ENCODE measurements around the gene SMPX.

Gene SMPX

DNA sequence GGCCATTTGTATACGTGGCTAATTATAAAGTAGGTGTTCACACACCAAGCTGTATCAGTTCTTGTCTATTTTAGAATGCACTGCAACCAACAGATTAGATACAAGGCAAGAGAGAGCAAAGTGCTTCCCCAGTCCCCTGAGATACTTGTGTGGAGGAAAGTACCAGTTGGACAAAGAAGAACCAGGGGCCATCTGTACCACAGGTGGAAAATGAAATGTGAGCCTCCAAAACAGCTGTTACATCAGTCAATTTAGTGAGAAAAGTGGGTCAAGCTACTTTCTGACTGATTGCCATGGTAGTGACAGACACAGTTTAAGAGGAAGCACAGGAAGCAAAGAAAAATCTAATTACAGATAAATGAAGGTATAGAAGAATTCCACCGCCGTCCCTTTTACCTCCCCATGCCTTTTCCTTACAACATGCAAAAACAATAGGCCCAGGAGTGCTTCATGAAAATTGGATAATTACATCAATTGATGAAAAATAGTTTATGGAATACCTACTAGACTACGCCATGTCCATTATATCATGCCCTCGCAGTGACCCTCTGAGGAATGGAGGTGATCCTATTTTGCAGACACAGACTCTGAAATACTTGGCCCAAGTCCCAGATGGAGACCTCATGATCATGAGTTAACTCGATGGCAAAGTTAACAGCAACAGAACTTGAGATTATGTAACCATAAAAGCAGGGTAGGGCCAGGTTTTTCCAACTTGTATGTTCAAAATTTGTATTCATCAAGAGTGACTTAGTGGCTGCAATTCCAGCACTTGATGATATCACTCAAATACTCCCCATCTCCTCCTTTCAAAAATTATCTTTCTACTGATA, 15.8 kb downstream of the SMPX start:
- no peak for DNase-seq

DNA sequence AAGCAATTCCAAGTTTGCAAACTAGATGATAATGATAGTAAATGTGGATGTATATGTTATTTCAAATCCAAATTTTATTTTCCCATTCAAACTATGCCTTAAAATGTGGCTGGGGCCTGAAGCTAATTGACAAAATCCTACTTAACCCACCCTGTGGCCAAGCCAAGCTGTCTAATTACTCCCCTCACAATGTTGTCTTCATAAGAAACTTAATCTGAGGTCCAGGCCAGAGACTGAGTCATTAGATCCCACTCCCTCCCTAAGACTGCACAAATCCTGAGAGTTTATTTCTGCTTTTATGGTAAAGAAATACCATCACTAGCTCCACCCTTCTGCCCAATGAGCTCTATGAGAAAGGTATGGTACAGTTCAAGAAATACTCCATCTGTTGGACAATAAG, 16.6 kb downstream of the SMPX start:
- DNase-seq, result no peak

DNA sequence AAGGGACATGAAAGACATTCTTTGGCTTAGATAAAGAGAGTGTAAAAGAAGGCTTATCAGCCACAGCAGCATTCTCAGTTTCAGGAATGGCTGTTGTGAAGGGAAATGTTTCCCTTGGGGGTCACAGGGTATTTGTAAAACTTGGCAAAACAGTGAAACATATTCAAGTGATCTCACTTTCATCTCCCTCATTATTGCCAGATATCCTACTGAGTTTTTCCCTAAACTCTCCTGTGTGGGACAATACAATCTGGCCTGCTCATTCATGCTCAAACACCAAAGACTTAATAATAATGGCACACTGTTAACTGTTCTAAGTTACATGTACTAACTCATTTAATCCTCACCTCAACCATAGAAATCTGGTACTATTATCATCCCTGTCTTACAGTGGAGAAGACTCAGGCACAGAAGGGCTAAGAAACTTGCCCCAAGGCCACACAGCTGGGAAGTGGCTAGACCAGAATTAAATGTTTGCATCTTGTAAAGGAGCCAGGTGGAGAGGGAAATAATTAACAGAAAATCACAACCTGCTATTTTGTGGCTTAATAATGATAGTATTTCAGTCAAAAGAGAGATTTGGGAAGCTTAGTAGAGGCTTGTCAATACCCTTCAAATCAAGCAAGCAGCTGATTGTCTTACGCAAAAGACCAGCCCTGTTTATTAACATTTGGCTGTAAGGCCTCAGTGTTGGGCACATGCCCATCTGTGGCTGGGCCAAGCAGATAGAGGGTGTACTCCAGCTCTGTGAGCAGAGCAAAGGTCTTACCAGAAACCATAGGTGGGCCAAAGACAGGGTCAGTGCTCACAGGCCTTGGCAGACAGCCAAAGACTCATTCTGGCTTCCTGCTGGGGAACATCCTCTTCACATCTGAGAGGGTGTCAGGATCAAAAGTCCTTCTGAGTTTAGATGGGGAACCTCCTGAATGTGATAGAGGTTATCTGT, 17.3 kb downstream of the SMPX start:
- DNase-seq, result no peak

DNA sequence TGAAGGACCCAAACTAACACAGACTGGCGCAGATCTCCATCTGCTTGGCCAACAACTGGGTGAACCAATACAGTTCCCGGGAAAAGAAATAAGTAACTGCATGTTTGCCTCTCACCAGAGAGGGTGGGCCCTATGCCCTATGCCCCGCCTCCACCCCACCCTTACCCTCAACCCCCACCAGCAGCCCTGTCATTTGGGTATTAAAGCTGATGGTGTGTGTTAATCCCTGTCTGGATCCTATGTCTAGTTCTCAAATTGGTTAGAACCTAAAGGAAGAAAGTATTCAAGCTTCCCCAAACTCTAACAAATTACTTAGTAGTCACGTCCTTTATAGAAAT, 19.0 kb downstream of the SMPX start:
- no peak for DNase-seq

DNA sequence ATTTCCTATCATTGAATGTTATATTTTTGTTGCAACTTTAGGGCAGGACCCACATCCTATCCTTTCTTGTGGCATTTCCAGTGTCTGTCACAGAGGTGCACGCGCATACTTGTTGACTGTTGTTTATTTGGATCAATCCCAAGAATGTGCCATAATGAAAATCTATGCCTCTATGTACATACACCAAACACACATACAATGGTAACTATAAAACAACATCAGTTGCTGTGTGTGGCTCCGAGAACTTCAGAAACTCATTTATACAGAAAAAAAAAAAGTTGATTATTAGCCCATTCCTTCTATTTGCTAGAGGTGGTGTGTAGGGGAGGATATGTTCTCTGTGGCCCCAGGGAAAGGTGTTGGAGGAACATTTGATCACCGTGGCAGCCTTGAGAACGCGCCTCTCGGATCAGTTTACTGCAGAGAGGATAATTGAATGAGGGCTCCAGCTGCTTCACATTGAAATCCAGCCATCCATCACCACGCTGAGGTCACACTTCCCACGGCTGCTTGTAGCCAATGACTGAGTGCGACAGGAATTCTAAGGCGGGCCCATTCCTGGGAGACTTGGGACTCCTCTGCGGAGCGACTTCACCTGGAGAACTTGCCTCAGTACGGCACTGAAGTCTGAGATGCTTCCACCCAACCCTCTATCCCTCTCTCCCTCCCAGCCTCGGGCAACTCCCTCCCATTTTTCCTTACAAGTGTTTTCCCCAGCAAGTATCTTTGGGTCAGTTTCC, 19.5 kb downstream of the SMPX start:
- DNase-seq, result no peak

DNA sequence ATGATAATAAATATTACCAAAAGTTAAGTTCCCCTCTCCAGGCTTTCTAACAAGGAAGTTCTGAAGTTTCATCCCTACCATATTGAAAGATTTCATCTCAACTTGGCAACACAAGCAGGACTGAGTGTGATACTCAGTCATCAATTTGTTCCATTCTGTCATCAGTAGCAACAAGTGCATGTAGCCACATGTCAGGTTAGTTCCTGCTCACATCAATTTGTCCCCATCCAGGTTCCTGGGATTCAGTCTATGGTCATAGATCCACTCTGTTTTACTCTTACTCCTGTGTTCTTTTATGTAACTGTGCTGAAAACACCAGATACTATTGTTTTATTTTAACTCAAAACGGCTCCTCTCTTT, 22.2 kb downstream of the SMPX start:
- no peak for DNase-seq

DNA sequence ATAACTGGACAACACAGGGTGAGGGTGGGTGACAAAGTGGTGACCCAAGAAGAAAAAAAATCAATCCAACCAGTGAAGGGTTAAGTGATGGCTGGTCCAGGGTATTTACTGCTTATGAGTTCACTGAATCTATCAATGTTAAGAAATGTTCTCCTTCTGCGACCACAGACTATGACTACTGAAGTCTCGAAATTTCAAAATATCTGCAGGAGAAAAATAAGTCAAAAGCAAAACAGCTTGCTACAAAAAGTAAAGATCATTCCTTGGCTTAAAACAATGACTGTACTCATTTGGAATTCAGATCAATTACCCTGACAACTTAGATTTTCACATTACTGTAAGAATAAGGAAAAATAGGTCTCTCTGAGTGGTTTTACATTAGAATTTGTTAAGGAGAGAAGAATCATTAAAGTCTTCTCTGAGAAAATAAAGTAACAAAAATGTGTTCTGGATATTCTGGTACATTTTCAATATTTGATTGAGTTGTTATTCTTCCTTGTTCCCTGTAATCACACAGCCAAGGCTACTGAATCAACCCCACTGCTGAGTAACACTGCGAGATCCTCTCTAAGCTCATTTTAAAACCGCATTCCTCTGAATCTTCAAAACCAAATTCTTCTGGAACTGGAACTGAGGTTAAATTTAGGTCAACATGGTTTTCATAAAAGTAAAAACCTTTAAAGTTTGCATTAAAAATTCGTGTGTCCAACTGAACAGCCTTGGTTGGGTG, 22.7 kb downstream of the SMPX start:
- no peak for DNase-seq

DNA sequence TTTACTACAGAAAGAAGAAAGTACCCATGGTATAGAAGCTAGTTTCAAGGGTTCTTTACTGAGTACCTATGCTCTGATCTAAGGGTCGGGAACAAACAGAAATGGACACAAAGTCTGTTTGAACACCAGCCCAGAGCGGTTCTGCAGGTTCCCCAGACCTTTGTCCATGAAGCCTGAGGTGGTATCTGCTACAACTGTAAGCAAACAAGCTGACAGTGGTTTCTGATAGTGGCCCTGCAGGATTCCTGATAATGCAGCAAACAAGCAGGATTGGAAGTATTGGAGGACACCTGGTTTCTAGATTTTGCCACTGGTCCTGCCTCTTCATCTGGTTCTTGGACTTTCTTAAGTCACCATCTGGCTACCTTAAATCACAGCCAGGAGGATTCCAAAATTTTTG, 23.7 kb downstream of the SMPX start:
- DNase-seq, result no peak

DNA sequence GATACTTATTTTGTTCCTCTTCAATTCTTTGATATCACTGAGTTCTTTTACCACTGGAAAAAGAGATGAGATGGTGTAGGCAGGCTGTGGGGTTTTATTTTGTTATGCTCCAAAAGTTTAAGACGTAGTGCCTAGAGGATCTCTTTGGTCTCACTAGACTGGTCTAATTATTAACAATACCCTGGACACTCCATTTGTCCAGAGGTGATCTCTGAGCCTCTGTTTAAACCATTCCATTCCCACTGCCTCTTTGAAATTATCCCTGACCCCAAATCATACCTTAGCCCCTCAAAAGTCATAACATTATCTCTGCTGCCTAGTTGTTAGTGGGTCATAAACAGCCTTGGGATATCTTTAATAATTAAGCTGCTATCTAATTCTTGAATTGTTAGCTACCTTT, 24.2 kb downstream of the SMPX start:
- no peak for DNase-seq

DNA sequence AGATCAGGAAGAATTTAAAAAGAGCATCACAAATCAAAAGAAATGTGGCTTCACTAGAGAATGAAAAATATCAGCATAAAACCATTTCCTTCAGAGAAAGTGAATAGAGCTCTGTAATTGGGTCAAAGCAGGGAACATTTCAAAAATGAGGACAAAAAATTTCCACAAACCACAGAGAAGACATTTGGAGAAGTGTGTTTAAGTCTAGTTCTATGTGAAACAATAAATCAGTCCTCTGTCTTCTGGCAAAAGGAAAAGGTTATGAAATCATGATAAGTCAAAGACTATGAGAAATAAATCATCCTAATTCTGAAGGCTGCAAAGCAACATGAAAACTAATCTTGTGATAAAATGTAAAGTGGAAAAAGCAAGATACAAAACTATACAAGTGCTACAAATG, 27.9 kb downstream of the SMPX start:
- DNase-seq, result no peak

DNA sequence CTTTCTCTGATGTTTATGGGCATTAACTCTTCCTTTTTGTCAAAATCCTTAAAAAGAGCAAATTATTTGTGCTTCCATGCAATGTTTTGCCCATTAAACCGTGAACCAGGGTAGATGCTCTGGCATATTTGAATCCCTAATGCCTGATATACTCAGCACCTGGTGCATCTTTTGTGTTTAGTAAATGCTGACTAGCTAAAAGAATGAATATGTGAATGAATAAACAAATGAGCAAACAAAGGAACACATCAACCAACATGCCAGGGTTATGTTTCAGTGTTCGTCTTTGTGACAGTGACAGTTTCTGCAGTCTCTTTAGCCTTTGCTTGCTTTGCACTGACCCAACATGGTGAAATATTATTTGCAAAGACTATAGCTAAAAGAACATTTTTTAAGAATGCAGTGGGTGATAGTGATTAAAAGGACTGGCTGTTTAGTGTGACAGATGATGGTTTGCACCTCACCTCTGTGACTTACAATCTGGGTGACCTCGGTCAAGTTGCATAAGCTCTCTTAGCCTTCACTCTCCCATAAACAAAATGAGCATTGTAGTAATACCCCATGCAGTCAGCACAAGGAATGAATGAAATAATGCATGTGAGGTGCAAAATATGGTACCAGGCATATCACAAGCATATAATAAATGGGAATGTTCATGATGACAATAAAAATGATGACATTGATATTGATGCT, 29.5 kb downstream of the SMPX start:
- DNase-seq, result no peak

DNA sequence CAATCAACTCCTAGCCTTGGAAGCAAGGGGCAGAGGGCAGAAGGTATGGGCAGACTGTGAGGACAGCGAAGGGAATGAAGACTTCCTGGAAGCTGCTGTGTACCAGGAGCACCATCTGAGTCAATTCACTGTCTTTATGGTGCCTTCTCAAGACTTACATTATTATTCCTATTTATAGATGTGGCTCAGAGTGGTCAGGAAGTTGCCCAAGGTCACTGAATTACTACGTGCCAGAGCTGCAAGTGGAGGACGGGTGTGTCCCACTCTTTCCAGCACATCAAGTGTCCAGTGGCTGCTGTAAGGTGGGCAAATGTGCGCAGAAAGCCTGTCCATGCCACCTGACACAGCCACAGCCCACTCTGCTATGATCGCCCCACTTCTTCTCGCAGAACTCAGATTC, 32.0 kb downstream of the SMPX start:
- no peak for DNase-seq

DNA sequence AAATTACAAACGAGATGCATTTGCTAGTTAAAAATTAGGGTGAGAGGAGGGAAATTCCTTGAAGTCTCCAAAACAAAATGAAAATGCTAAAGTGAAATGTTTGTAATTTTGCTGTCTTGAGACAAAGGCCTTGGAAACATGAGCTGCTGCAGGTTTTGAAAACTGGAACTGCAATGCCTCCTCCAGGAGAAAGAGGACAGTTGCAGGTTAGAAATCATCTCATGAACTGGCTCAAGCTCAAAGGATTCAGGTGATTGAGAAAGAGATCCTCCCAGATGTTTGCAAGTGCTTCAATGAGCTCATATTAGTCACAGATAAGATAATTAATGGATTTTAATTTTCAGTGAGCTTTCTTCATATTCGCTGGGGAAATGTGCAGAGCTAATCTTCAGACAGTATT, 32.4 kb downstream of the SMPX start:
- no peak for DNase-seq

DNA sequence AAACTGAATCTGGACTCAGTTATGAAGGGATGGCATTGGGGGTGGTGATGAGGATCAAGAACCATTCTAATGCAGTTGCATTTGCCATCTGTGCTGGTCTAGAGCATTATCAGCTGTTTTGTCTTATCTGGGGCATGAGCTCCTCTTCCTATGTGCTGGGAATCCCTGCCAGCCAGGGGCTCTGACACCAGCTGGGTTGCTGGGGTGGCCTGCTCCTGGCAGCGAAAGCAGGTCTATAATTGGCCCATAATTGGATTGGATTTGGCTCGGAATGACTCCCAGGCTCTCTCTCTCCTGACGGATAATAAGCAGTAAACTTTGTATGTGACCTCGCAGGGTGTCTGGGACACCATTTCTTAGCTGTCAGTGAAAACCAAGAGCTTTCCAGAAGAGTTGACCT, 34.1 kb downstream of the SMPX start:
- DNase-seq, result no peak

DNA sequence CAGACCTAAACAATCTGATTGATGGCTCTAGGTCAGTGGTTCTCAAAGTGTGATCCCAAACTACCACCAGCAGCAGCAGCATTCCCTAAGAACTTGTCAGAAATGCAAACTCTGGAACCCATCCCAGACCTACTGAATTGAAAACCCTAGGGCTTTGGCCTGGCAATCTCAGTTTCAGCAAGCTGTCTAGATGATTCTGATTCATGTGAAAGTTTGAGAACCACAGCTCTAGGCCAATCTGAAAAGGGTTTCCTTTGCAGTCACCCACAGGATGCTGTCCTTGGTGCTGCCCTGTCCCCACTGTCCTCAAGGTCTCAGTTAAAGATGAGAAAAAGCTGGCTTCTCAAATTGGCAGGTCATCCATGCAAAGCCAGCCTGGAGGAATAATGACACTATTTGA, 34.8 kb downstream of the SMPX start:
- DNase-seq, result no peak

DNA sequence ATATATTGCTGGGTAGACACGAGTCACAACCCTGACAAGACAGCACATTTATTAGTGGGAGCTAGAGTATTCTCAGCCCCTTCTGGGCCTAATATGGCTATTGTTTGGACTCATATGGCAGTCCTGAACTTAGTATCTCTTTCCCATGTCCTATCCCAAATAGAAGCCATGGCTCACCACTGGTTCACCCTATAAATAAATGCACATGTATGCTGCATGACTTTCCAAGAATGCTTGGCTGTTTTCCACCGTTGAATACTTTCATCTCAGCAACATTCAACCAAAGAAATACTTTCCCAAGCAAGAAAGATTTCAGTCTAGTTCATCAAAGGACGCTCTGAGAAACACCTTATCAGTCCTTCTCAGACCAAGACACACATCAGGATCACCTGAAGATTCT, 36.7 kb downstream of the SMPX start:
- DNase-seq, result no peak

DNA sequence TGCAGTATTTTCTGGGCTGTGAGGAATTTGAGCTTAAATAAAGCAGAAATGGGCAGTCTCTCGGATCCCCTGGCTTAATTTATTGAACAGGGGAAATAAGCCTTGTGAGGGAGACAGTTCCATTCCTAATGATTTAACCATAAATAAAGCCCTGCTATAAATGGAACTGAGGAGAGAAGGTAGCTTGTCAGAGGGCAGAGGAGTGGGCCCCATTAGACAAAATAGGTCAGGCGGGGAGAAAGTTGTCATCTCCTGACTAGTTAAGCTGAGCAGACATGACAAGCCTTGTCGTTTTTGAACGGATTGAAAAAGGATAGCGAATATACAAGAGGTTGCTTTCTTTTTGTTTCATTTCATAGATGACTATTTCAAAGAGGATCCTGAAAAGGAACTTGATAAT, 39.3 kb downstream of the SMPX start:
- DNase-seq, result no peak

DNA sequence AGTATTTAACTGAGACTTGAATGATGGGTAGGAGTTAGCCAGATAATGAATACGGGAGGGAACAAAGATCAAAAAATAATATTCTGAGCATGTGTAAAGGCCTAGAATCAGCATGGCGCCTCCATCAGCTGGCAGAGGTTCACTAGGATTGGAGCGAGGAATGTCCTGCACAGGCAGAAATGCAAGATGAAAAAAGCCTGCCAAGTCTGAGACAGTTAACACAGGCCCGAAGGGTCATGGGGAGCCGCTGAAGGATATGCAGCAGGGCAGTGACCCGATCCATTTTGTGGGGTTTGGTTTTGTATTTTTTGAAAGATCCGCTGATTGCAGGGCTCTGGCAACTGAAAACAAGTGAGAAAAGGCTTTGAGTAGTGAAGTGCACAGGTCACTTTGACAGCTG, 40.1 kb downstream of the SMPX start:
- no peak for DNase-seq

DNA sequence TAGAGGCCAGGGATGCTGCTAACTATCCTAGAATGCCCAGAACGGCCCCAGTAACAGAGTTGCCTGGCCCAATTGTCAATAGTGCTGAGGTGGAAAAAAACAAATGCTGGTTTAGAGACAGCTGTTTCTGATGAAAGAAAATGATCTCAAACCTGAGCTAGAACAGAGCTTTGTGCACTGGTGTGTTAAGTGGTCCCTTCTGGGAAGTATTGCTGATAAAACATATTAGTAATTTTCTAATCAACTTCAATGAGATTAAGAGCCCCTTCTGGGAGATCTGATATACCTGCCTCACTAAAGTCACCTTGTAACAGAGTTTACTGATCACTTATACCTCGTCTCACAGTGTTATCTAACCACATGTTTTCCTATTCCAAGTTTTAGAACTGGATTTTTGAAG, 42.1 kb downstream of the SMPX start:
- no peak for DNase-seq

DNA sequence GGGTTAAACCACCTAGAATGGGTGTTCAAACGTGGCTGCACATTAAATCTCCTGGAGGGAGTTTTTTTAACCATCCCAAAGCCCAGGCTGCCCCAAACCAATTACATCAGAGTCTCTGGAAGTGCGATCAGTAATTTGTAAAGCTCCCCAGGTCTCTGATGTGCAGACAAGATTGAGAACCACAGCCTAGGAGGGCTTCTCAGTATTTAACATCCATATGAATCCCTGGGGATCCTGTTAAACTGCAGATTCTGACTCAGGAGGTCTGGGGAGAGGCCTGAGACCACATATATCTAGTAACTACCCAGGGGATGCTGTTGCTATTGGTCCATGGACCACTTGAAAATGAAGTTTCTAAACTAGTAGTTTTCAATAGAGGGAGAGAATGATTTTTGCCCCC, 42.6 kb downstream of the SMPX start:
- DNase-seq, result no peak

DNA sequence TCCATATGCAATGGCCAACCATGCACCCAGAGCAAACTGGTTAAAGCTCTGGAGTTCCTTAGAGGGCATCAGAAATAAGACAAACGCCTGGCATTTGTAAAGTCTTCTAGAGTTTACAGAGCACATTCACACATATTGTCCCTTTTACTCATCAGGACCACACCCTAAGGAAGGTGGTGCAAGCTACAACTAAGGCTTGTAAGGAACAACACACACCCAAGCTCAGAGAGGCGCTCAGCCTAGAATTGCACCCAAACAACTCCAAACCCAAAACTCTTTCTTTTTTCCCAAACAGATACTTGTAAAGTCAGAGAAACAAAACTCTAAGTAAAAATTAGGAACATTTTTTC, 46.1 kb downstream of the SMPX start:
- DNase-seq, result no peak

DNA sequence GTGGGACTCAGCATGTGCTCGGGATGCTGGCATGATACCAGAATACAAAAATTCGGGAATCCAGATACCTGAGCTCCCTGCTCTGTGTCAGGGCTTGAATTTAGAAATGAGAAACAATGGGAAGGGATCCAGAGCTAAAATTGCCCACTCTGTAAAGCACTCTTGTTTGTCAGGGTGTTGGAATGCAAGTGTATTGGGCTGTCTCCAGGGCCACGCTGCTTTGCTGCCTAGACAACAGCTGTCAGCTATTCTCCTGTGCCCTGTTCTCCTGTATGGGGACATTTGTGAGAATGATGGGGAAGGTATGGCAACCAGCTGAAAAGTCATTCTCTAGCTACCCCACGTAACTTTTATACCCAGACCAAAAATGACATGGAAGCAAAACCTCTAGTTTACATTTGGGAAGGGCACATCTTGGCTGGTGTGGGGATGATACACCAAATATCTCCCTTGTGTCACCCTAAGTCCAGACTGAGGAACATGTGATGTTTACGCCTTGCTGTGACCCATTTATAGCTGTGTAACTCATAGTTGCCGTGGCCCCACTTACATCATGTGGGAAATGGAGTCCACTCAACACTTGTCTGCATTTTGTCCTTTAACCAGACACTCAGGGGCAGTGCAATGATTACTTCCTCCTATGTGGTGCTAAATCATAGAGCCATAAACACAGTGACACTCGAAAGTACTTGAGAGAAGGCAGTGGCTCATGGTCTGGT, 46.6 kb downstream of the SMPX start:
- no peak for DNase-seq

Measured in activated T-cell treated with anti-CD3 and anti-CD28 coated beads, Interleukin-2, amount 50 U/mL, for 48 hours (primary cell).